Suprapubic skin (tissue), 3 donors: Measurements from ENCODE around the gene KIAA0825.

Experiments
- POLR2AphosphoS5 ChIP-seq, 3 donors: sonication (generic); formaldehyde crosslinking; IDR thresholded peaks; one replicate each; pipeline ENCODE4 v1.6.1; 2017; ENCODE audit warnings: antibody characterized with exemption in 3 of 3
- TF ChIP-seq, protein P1 (sequence below), 2 donors: fragments of 200-600 bp in 1 of 2; fragments of 450-650 bp in 1 of 2; sonication (generic) in 1 of 2; IDR thresholded peaks; one replicate each; pipeline ENCODE4 v1.5.1; 2016 to 2019; ENCODE audit warnings: antibody characterized with exemption in 2 of 2, mild to moderate bottlenecking in 1 of 2, moderate library complexity in 1 of 2

GRCh38 chr5:94544031-94544650 lies 74.3 kb downstream of the KIAA0825 start:
- TF ChIP-seq, protein P1, sequence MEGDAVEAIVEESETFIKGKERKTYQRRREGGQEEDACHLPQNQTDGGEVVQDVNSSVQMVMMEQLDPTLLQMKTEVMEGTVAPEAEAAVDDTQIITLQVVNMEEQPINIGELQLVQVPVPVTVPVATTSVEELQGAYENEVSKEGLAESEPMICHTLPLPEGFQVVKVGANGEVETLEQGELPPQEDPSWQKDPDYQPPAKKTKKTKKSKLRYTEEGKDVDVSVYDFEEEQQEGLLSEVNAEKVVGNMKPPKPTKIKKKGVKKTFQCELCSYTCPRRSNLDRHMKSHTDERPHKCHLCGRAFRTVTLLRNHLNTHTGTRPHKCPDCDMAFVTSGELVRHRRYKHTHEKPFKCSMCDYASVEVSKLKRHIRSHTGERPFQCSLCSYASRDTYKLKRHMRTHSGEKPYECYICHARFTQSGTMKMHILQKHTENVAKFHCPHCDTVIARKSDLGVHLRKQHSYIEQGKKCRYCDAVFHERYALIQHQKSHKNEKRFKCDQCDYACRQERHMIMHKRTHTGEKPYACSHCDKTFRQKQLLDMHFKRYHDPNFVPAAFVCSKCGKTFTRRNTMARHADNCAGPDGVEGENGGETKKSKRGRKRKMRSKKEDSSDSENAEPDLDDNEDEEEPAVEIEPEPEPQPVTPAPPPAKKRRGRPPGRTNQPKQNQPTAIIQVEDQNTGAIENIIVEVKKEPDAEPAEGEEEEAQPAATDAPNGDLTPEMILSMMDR (IDR thresholded peaks at IDR 0.05), result no peak
- no peak for TF ChIP-seq POLR2AphosphoS5 (IDR thresholded peaks at IDR 0.05)
